Measurements from ENCODE around the gene PANK2. TPM values are rescaled to one million over a fixed set of nuclear protein-coding genes. Genes with fewer than 3 reads are reported as not detected.

PANK2 gene
- total RNA-seq, 1 experiment from 2014 or later, result 41.6 TPM

- no peak for TF ChIP-seq CTCF (IDR thresholded peaks at IDR 0.05 in 2 of 3, conservative IDR thresholded peaks at IDR 0.05 in 1 of 3; ENCODE audit: borderline replicate concordance in 1 of 3, insufficient read depth in 1 of 3, low read depth in 2 of 3, low read length in 2 of 3)
- TF ChIP-seq ZBTB33 (IDR thresholded peaks at IDR 0.05; ENCODE audit: extremely low read depth, insufficient replicate concordance, low read length), result no peak
- no peak for TF ChIP-seq MAX (IDR thresholded peaks at IDR 0.05)
Measured at GRCh38 chr20:3922983-3923339, 33.8 kb downstream of the PANK2 start (continued).

- CTCF ChIA-PET, result no interaction called here
- H3K27me3 ChIP-seq (ENCODE audit: insufficient read depth, low read length), result no peaks in the 10 kb centered on the region
- no peak overlapping the region for H3K9ac ChIP-seq (ENCODE audit: low read length)
- H3K4me3 ChIP-seq (replicated peaks in 1 of 2; ENCODE audit: low read depth in 1 of 2, low read length in 2 of 2), result no peak overlapping the region
- DNase-seq (ENCODE audit: low read depth, low spot score) (no peak), ATAC-seq (no peak)
- H3K9me2 ChIP-seq (ENCODE audit: insufficient read depth), result no peaks in the 10 kb centered on the region
- H3K36me3 ChIP-seq (ENCODE audit: control insufficient read depth in 1 of 2, insufficient read depth in 2 of 2, low read length in 2 of 2), result peaks cover 23 to 26% of the 10 kb centered on the region in 2 experiments
- no TSS peak for BruUV-seq (replicated peaks)
- RAD21 ChIA-PET (ENCODE audit: low non-redundant PET in 1 of 2, low total read pairs in 2 of 2, uncharacterized antibody in 2 of 2, unreplicated experiment in 2 of 2), result no interaction called here
- intact Hi-C loops (cut with micrococcal nuclease), result no loop called here
- no peaks in the 10 kb centered on the region for H3K9me3 ChIP-seq (ENCODE audit: control insufficient read depth in 1 of 2, insufficient read depth in 1 of 2, low read depth in 1 of 2, low read length in 2 of 2)
- H3K4me1 ChIP-seq (ENCODE audit: control insufficient read depth in 1 of 2, insufficient read depth in 2 of 2, low read length in 2 of 2), result no peaks in the 10 kb centered on the region
- H3K79me2 ChIP-seq (ENCODE audit: insufficient read depth, low read length), result peaks cover 29% of the 10 kb centered on the region
- H2AFZ ChIP-seq (ENCODE audit: low read depth, low read length, poor library complexity, severe bottlenecking), result no peak overlapping the region
- H4K20me1 ChIP-seq (ENCODE audit: insufficient read depth), result no peaks in the 10 kb centered on the region
- no peak overlapping the region for H3K4me2 ChIP-seq (ENCODE audit: low read length)
- no peak overlapping the region for H3K27ac ChIP-seq (ENCODE audit: low read depth, low read length)
- POLR2A ChIA-PET, result no interaction called here
- no peak for TF ChIP-seq YY1 (IDR thresholded peaks at IDR 0.05; ENCODE audit: extremely low read depth, insufficient replicate concordance, low read depth, low read length)
- no peak for TF ChIP-seq FOSL1 (IDR thresholded peaks at IDR 0.05; ENCODE audit: low read depth)
Measured at GRCh38 chr20:3923818-3924217, 34.6 kb downstream of the PANK2 start.
